GM13977 (cell line): ENCODE results near the gene OR51F1.

Source experiments
- DNase-seq: peaks from one replicate; pipeline ENCODE4 v3.0.0; 2012; ENCODE audit warnings: low spot score
- CTCF ChIP-seq: IDR thresholded peaks from 2 replicates; pipeline ENCODE4 v1.5.1; 2012; ENCODE audit warnings: mild to moderate bottlenecking, control low read depth; ENCODE audit not compliant: insufficient read depth; ENCODE audit errors: extremely low read depth, missing control alignments
- in situ Hi-C: fragments of 300-500 bp; cut with MboI; formaldehyde crosslinking; loops from one replicate; pipeline ENCODE4 v1.12.0; 2022; ENCODE audit warnings: low sequenced_read_pairs, low pct_unique_long_range_greater_than_20kb, mixed read lengths, inconsistent platforms; ENCODE audit not compliant: unreplicated experiment

Gene OR51F1

GRCh38 chr11:4782454-4782853, 12.7 kb upstream of the OR51F1 start:
- in situ Hi-C loops: no loop called here
- no peak for TF ChIP-seq CTCF
- no peak for DNase-seq

- no peak for TF ChIP-seq CTCF
- in situ Hi-C loops: no loop called here
- no peak for DNase-seq
Observed at GRCh38 chr11:4768094-4768493, 1.6 kb downstream of the OR51F1 start.

GRCh38 chr11:4766420-4767043, 3.2 kb downstream of the OR51F1 start:
- TF ChIP-seq CTCF: no peak
- in situ Hi-C loops: no loop called here
- DNase-seq: no peak

GRCh38 chr11:4763096-4763495, 6.6 kb downstream of the OR51F1 start:
- no peak for TF ChIP-seq CTCF
- DNase-seq: no peak
- in situ Hi-C loops: no loop called here

GRCh38 chr11:4751201-4751600, 18.5 kb downstream of the OR51F1 start:
- no peak for TF ChIP-seq CTCF
- in situ Hi-C loops: no loop called here
- no peak for DNase-seq

- no peak for TF ChIP-seq CTCF
- DNase-seq: no peak
- in situ Hi-C loops: no loop called here
Observed at GRCh38 chr11:4748438-4748837, 21.3 kb downstream of the OR51F1 start.

- in situ Hi-C loops: no loop called here
- no peak for TF ChIP-seq CTCF
- DNase-seq: no peak
Observed at GRCh38 chr11:4740735-4741134, 29.0 kb downstream of the OR51F1 start.
